PC-3 (cell line): ENCODE results near the gene MAGI1. TPM values are rescaled to one million over a fixed set of nuclear protein-coding genes. Genes with fewer than 3 reads are reported as not detected.

Experiments
- ATAC-seq: fragments of 200-7000 bp; cut with Tn5 transposase; 2 replicates; pipeline ENCODE4 v1.9.1; 2020; ENCODE audit warnings: mild to moderate bottlenecking, moderate library complexity
- BruUV-seq: library from RNA; stranded (reverse); fragments of 400-500 nt; replicated peaks from 2 replicates; lab custom pipeline; 2021; lab: Mats Ljungman, UMichigan
- CTCF ChIA-PET: fragments of 300-600 bp; sonication (Branson Sonifier 250); formaldehyde crosslinking; loops from one replicate; lab custom pipeline; 2022; ENCODE audit warnings: antibody characterized with exemption; lab: Charles Lee
- POLR2A ChIA-PET: fragments of 300-600 bp; sonication (Branson Sonifier 250); formaldehyde crosslinking; loops from one replicate; lab custom pipeline; 2022; ENCODE audit warnings: antibody characterized with exemption; ENCODE audit not compliant: unreplicated experiment; lab: Charles Lee
- DNase-seq: peaks from one replicate; pipeline ENCODE4 v3.0.0-alpha.2; 2015
- H2AFZ ChIP-seq: fragments of 300-600 bp; sonication (generic); 2 replicates; pipeline ENCODE4 v1.6.0; 2016; ENCODE audit warnings: antibody characterized with exemption, low read length
- H3F3A ChIP-seq: fragments of 300-600 bp; sonication (generic); one replicate; pipeline ENCODE4 v1.6.0; 2017; ENCODE audit warnings: antibody characterized with exemption, low read length, control low read depth, mild to moderate bottlenecking; ENCODE audit not compliant: unreplicated experiment
- H3K27ac ChIP-seq: fragments of 300-600 bp; sonication (generic); 2 replicates; pipeline ENCODE4 v1.5.1; 2016; ENCODE audit warnings: mild to moderate bottlenecking, low read length
- H3K27me3 ChIP-seq: fragments of 300-600 bp; sonication (generic); 2 replicates; pipeline ENCODE4 v1.6.1; 2016; ENCODE audit warnings: low read length, mixed read lengths
- H3K36me3 ChIP-seq: fragments of 300-600 bp; sonication (generic); 2 replicates; pipeline ENCODE4 v1.6.1; 2016; ENCODE audit warnings: low read depth, mixed run types, low read length, mixed read lengths
- H3K4me1 ChIP-seq: fragments of 300-600 bp; sonication (generic); 2 replicates; pipeline ENCODE4 v1.5.1; 2016; ENCODE audit warnings: low read length; ENCODE audit not compliant: insufficient read depth
- H3K4me2 ChIP-seq: fragments of 300-600 bp; sonication (generic); 2 replicates; pipeline ENCODE4 v1.6.0; 2016; ENCODE audit warnings: low read length
- H3K4me3 ChIP-seq: fragments of 300-600 bp; sonication (generic); 2 replicates; pipeline ENCODE4 v1.5.1; 2016; ENCODE audit warnings: mild to moderate bottlenecking, low read length, mixed read lengths
- H3K79me2 ChIP-seq: fragments of 300-600 bp; sonication (generic); 2 replicates; pipeline ENCODE4 v1.6.1; 2017; ENCODE audit warnings: low read length, mixed read lengths
- H3K9ac ChIP-seq: fragments of 300-600 bp; sonication (generic); 2 replicates; pipeline ENCODE4 v1.6.0; 2016; ENCODE audit warnings: mild to moderate bottlenecking, low read length
- H3K9me2 ChIP-seq: fragments of 300-600 bp; sonication (generic); replicated peaks from 2 replicates; pipeline ENCODE4 v1.6.1; 2016; ENCODE audit warnings: mixed run types, low read length, mixed read lengths
- H3K9me3 ChIP-seq: fragments of 300-600 bp; sonication (generic); 2 replicates; pipeline ENCODE4 v1.6.1; 2016; ENCODE audit warnings: low read length, mixed read lengths
- H4K20me1 ChIP-seq: fragments of 300-600 bp; sonication (generic); 2 replicates; pipeline ENCODE4 v1.6.1; 2016; ENCODE audit warnings: low read length, mixed read lengths
- EZH2 ChIP-seq: fragments of 300-600 bp; sonication (generic); IDR thresholded peaks from one replicate; pipeline ENCODE4 v1.6.1; 2017; ENCODE audit warnings: antibody characterized with exemption, mild to moderate bottlenecking, low read length; ENCODE audit not compliant: unreplicated experiment
- EZH2phosphoT487 ChIP-seq: fragments of 300-600 bp; sonication (generic); IDR thresholded peaks from 2 replicates; pipeline ENCODE4 v1.6.1; 2018; ENCODE audit warnings: mild to moderate bottlenecking, antibody characterized with exemption, low read length, borderline replicate concordance
- intact Hi-C: fragments of 100-400 bp; cut with micrococcal nuclease; formaldehyde crosslinking; loops from 2 replicates; pipeline ENCODE4 v1.9.0; 2023
- total RNA-seq: library from RNA; depleted of rRNA; stranded (reverse); fragments of >200 nt; gene quantifications from 2 replicates; pipeline ENCODE4 v1.2.3, GENCODE V29; 2014
- TF ChIP-seq, protein P1 (sequence below): fragments of 300-600 bp; sonication (generic); conservative IDR thresholded peaks from 2 replicates; pipeline ENCODE4 v1.5.1; 2017; ENCODE audit warnings: antibody characterized with exemption, low read depth, mild to moderate bottlenecking, low read length

Gene MAGI1
- total RNA-seq, 1 experiment from 2014 or later: 8.9 TPM

DNA sequence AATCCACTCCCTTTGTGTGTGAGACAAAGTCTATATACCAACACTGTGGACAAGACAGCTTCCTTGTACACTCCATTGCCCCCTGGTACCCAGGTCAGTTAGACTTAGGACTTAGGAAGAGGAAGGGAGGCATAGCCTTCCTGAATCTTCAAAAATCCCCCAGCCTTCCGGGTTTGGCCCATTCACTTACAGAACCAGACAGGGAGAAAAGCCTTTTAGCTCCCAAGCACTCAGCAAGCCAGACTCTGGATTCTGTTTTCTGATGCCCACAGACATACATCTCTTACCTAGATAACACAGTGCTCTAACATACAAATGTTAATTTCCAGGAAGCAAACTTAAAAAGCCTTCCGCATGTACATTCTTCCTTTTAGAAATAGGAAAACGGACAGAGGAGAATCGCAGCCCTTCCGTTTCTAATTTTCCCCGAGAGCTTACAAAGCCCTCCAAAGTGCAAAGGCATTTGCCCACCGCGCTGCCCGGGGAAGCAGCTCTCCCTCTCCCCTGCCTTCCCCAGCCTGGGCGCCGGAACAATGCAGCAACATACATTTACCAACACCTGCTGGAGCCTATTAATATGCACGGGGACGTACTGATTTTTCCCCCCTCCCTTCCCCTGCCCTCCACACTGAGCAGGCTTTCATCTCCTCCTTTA is 442.0 kb downstream of the MAGI1 start:
- TF ChIP-seq EZH2 (no peak), EZH2phosphoT487 (no peak)
- TF ChIP-seq, protein P1, sequence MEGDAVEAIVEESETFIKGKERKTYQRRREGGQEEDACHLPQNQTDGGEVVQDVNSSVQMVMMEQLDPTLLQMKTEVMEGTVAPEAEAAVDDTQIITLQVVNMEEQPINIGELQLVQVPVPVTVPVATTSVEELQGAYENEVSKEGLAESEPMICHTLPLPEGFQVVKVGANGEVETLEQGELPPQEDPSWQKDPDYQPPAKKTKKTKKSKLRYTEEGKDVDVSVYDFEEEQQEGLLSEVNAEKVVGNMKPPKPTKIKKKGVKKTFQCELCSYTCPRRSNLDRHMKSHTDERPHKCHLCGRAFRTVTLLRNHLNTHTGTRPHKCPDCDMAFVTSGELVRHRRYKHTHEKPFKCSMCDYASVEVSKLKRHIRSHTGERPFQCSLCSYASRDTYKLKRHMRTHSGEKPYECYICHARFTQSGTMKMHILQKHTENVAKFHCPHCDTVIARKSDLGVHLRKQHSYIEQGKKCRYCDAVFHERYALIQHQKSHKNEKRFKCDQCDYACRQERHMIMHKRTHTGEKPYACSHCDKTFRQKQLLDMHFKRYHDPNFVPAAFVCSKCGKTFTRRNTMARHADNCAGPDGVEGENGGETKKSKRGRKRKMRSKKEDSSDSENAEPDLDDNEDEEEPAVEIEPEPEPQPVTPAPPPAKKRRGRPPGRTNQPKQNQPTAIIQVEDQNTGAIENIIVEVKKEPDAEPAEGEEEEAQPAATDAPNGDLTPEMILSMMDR: no peak
- Histone ChIP-seq H3K27ac (no peak overlapping the region), H3K9me3 (no peaks in the 10 kb centered on the region), H4K20me1 (no peaks in the 10 kb centered on the region), H3K27me3 (no peaks in the 10 kb centered on the region), H3K79me2 (no peaks in the 10 kb centered on the region), H3K4me1 (no peaks in the 10 kb centered on the region), H3K9ac (no peak overlapping the region), H3K36me3 (no peaks in the 10 kb centered on the region), H3F3A (no peaks in the 10 kb centered on the region), H3K9me2 (no peaks in the 10 kb centered on the region), H2AFZ (no peak overlapping the region), H3K4me3 (no peak overlapping the region), H3K4me2 (no peak overlapping the region)
- intact Hi-C loops: no loop called here
- ChIA-PET POLR2A (no interaction called here), CTCF (no interaction called here)
- no TSS peak for BruUV-seq
- no peak for DNase-seq
- ATAC-seq: no peak

DNA sequence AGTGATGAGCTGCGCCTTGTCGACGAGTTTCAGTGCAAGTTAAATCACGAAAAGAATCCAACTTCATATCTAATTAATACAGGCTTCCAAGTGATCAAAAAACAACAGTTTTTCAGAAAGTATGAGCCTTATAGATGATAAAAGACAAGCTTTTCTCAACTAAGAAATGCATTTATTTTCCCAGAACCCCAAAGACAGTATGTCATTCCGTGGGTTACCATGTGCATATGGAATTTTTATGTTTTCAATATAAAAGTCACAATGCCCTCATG is 442.8 kb downstream of the MAGI1 start:
- no peak for ATAC-seq
- H3K9me3 ChIP-seq: no peaks in the 10 kb centered on the region
- no peak for DNase-seq
- no peaks in the 10 kb centered on the region for H3K36me3 ChIP-seq
- TF ChIP-seq EZH2 (no peak), EZH2phosphoT487 (no peak)
- TF ChIP-seq, protein P1: no peak
- H3K27ac ChIP-seq: no peak overlapping the region
- H3K27me3 ChIP-seq: no peaks in the 10 kb centered on the region
- POLR2A ChIA-PET: no interaction called here
- CTCF ChIA-PET: no interaction called here
- H2AFZ ChIP-seq: no peak overlapping the region
- no peak overlapping the region for H3K4me2 ChIP-seq
- H4K20me1 ChIP-seq: no peaks in the 10 kb centered on the region
- no peaks in the 10 kb centered on the region for H3K9me2 ChIP-seq
- intact Hi-C loops: no loop called here
- H3K4me3 ChIP-seq: no peak overlapping the region
- H3K4me1 ChIP-seq: no peaks in the 10 kb centered on the region
- BruUV-seq: no TSS peak
- no peaks in the 10 kb centered on the region for H3K79me2 ChIP-seq
- H3F3A ChIP-seq: no peaks in the 10 kb centered on the region
- H3K9ac ChIP-seq: no peak overlapping the region

DNA sequence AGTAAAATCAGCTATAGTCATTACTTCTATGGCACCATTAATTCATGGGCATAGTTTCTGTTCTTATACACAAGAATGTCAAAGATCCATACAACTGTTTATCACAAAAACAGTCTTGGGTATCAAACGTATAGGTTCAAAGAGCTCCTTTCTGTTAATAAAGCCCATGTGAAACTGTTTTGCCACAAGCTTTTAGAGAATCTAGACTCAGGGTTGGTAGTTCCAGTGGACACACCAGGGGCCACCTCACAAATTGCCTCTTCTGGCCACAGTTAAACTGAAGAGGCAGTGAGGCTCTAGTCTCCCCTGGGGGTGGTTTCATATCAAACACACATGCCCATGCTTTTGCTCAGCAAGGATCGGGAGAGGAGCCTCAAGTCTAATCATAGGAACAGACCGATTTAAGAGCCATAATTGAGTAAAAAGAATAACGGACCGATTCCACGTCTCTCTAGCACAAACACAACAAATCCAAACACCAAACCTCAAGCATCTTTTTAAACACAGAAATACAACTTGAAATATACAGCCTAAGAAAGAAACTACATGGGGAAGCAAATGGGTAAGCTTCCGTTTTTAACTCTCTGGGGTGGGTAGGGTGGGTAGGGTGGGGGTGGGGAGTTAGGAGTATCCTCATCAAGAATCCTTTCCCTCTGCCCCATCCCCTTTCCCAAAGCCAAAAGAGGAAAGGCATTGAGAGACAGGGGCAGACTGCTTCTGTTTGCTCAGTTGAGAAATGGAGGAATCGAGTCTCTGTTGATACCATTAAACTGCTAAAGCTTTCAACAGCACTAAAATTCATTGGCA is 443.3 kb downstream of the MAGI1 start:
- POLR2A ChIA-PET: no interaction called here
- TF ChIP-seq, protein P1: no peak
- TF ChIP-seq EZH2phosphoT487: no peak
- no peak for TF ChIP-seq EZH2
- DNase-seq (no peak), ATAC-seq (no peak)
- Histone ChIP-seq H3K27me3 (no peaks in the 10 kb centered on the region), H3K36me3 (no peaks in the 10 kb centered on the region), H3K79me2 (no peaks in the 10 kb centered on the region), H3K9me2 (no peaks in the 10 kb centered on the region), H3K4me2 (no peak overlapping the region), H3K9me3 (no peaks in the 10 kb centered on the region), H3K4me1 (no peaks in the 10 kb centered on the region), H3K9ac (no peak overlapping the region), H3K27ac (no peak overlapping the region), H2AFZ (no peak overlapping the region), H4K20me1 (no peaks in the 10 kb centered on the region), H3F3A (no peaks in the 10 kb centered on the region), H3K4me3 (no peak overlapping the region)
- intact Hi-C loops: no loop called here
- no TSS peak for BruUV-seq
- CTCF ChIA-PET: no interaction called here
